Measurements from ENCODE around the gene RAPGEF4. TPM values are rescaled to one million over a fixed set of nuclear protein-coding genes. Genes with fewer than 3 reads are reported as not detected.

Gene RAPGEF4
- total RNA-seq, 1 experiment from 2014 or later = 1.4 TPM

GRCh38 chr2:172846551-172846950, 110.9 kb downstream of the RAPGEF4 start:
- Mint-ChIP-seq H3K9me3 (peaks cover 5% of the 10 kb centered on the region in 2 experiments), H3K27me3 (ENCODE audit: low read depth) (no peaks in the 10 kb centered on the region), H3K36me3 (ENCODE audit: insufficient read depth in 1 of 3, low read depth in 3 of 3) (peaks cover 0 to 6% (median 0%) of the 10 kb centered on the region in 3 experiments; a peak in 4 of 7 replicates), H3K4me3 (no peak overlapping the region), H3K27ac (no peak overlapping the region), H3K4me1 (no peaks in the 10 kb centered on the region)
- H4K8ac ChIP-seq (replicated peaks; ENCODE audit: insufficient read length, low read depth, low read length) = no peak overlapping the region
- H3K4me1 ChIP-seq (ENCODE audit: insufficient read depth, low read length) = no peaks in the 10 kb centered on the region
- no peaks in the 10 kb centered on the region for H3K79me2 ChIP-seq (ENCODE audit: insufficient read depth, low read length)
- no peak overlapping the region for H2BK20ac ChIP-seq (ENCODE audit: low read depth, low read length, poor library complexity, severe bottlenecking)
- H4K91ac ChIP-seq (ENCODE audit: insufficient read length, low read depth, low read length) = no peak overlapping the region
- H2AK5ac ChIP-seq (ENCODE audit: insufficient read length, low read length) = no peak overlapping the region
- H3K23me2 ChIP-seq (ENCODE audit: insufficient read length, low read depth, low read length, poor library complexity, severe bottlenecking) = peaks cover 3% of the 10 kb centered on the region
- no peak for TF ChIP-seq CTCF (conservative IDR thresholded peaks at IDR 0.05)
- no peak overlapping the region for H2BK5ac ChIP-seq (ENCODE audit: insufficient read length, low read length)
- H3K4me2 ChIP-seq (ENCODE audit: insufficient read depth, insufficient read length, low read length) = no peak overlapping the region
- no peak overlapping the region for H3T11ph ChIP-seq (ENCODE audit: low read length)
- no CpG with 5 or more reads among the region's 5 CpGs for WGBS (ENCODE audit: extremely low coverage, insufficient read length, low lambda C conversion rate)
- no peak overlapping the region for H2BK15ac ChIP-seq (ENCODE audit: low read depth, low read length)
- H3K9me3 ChIP-seq (ENCODE audit: control insufficient read depth, low read depth, low read length) = no peaks in the 10 kb centered on the region
- H3K79me1 ChIP-seq (ENCODE audit: insufficient read depth, low read depth, low read length, poor library complexity, severe bottlenecking) = no peaks in the 10 kb centered on the region
- no peaks in the 10 kb centered on the region for H3K27me3 ChIP-seq (ENCODE audit: insufficient read depth, low read length)
- no peak overlapping the region for H2AFZ ChIP-seq (ENCODE audit: low read length)
- H4K20me1 ChIP-seq (ENCODE audit: control insufficient read depth, insufficient read depth, insufficient read length) = no peaks in the 10 kb centered on the region
- no peak overlapping the region for H3K56ac ChIP-seq (ENCODE audit: insufficient read length, low read depth, low read length)
- H3K18ac ChIP-seq (ENCODE audit: insufficient read length, low read depth, low read length) = no peak overlapping the region
- no peak overlapping the region for H3K27ac ChIP-seq (ENCODE audit: insufficient read length, low read depth, low read length)
- H4K5ac ChIP-seq (ENCODE audit: insufficient read length, low read depth, low read length) = no peak overlapping the region
- H3K4ac ChIP-seq (ENCODE audit: low read depth, low read length) = no peak overlapping the region
- H3K9ac ChIP-seq (ENCODE audit: extremely low read depth, insufficient read length, low read length) = no peak overlapping the region
- no peak overlapping the region for H2BK12ac ChIP-seq (ENCODE audit: insufficient read length, low read depth, low read length)
- H3K23ac ChIP-seq (ENCODE audit: insufficient read length, low read depth, low read length) = no peak overlapping the region
- H2BK120ac ChIP-seq (ENCODE audit: low read depth, low read length, poor library complexity, severe bottlenecking) = no peak overlapping the region
- DNase-seq = no peak
- H3K14ac ChIP-seq (ENCODE audit: insufficient read depth, low read length) = no peak overlapping the region; the same call in 1 of the 2 replicates
